SK-N-DZ (cell line): ENCODE data around the gene FBN2.
A peak's percentile ranks its signal among the peaks of the same experiment; 100 is the strongest.

ENCODE experiments used
- DNase-seq: peaks from one replicate; pipeline ENCODE4 v3.0.0-alpha.2; 2015; ENCODE audit warnings: low spot score

FBN2 gene

GRCh38 chr5:128254789-128255188, 283.3 kb downstream of the FBN2 start:
- DNase-seq = no peak

GRCh38 chr5:128253880-128254279, 284.2 kb downstream of the FBN2 start:
- no peak for DNase-seq

- DNase-seq = no peak
These were observed 284.9 kb downstream of the FBN2 start for GRCh38 chr5:128253161-128253560.

- no peak for DNase-seq
These were observed 285.3 kb downstream of the FBN2 start for GRCh38 chr5:128252756-128253155.

- no peak for DNase-seq
These were observed 285.8 kb downstream of the FBN2 start for GRCh38 chr5:128252196-128252595.

GRCh38 chr5:128245974-128246373, 292.1 kb downstream of the FBN2 start:
- no peak for DNase-seq

GRCh38 chr5:128243958-128244582, 294.0 kb downstream of the FBN2 start:
- DNase-seq = no peak

GRCh38 chr5:128241051-128241695, 296.9 kb downstream of the FBN2 start:
- DNase-seq = no peak

- DNase-seq = peak; percentile 12
These were observed 300.5 kb downstream of the FBN2 start for GRCh38 chr5:128237546-128237945.

- DNase-seq = no peak
These were observed 301.0 kb downstream of the FBN2 start for GRCh38 chr5:128237000-128237399.

- no peak for DNase-seq
These were observed 301.7 kb downstream of the FBN2 start for GRCh38 chr5:128236334-128236733.

- DNase-seq = peak; percentile 35
These were observed 303.0 kb downstream of the FBN2 start for GRCh38 chr5:128234928-128235641.

- no peak for DNase-seq
These were observed 309.5 kb downstream of the FBN2 start for GRCh38 chr5:128228521-128228920.

GRCh38 chr5:128228008-128228407, 310.0 kb downstream of the FBN2 start:
- no peak for DNase-seq

- no peak for DNase-seq
These were observed 312.6 kb downstream of the FBN2 start for GRCh38 chr5:128225245-128226030.

- DNase-seq = no peak
These were observed 313.7 kb downstream of the FBN2 start for GRCh38 chr5:128224336-128224735.

- DNase-seq = no peak
These were observed 317.2 kb downstream of the FBN2 start for GRCh38 chr5:128220841-128221240.

- DNase-seq = no peak
These were observed 321.0 kb downstream of the FBN2 start for GRCh38 chr5:128216860-128217531.

GRCh38 chr5:128216285-128216684, 321.8 kb downstream of the FBN2 start:
- no peak for DNase-seq

GRCh38 chr5:128213833-128214232, 324.2 kb downstream of the FBN2 start:
- no peak for DNase-seq

- peak; percentile 62 for DNase-seq
These were observed 324.7 kb downstream of the FBN2 start for GRCh38 chr5:128213340-128213739.
